ENCODE data around the gene PPFIBP2.

Gene PPFIBP2

GRCh38 chr11:7591987-7592386 lies 78.2 kb downstream of the PPFIBP2 start:
- TF ChIP-seq ISL1 (CRISPR knock-in tag; IDR thresholded peaks at IDR 0.05) (no peak), ZNF8 (CRISPR knock-in tag; IDR thresholded peaks at IDR 0.05) (no peak), TOX (CRISPR knock-in tag; IDR thresholded peaks at IDR 0.05; ENCODE audit: borderline replicate concordance) (no peak), ESRRG (CRISPR knock-in tag; IDR thresholded peaks at IDR 0.05) (no peak)
- TF ChIP-seq, protein P1, sequence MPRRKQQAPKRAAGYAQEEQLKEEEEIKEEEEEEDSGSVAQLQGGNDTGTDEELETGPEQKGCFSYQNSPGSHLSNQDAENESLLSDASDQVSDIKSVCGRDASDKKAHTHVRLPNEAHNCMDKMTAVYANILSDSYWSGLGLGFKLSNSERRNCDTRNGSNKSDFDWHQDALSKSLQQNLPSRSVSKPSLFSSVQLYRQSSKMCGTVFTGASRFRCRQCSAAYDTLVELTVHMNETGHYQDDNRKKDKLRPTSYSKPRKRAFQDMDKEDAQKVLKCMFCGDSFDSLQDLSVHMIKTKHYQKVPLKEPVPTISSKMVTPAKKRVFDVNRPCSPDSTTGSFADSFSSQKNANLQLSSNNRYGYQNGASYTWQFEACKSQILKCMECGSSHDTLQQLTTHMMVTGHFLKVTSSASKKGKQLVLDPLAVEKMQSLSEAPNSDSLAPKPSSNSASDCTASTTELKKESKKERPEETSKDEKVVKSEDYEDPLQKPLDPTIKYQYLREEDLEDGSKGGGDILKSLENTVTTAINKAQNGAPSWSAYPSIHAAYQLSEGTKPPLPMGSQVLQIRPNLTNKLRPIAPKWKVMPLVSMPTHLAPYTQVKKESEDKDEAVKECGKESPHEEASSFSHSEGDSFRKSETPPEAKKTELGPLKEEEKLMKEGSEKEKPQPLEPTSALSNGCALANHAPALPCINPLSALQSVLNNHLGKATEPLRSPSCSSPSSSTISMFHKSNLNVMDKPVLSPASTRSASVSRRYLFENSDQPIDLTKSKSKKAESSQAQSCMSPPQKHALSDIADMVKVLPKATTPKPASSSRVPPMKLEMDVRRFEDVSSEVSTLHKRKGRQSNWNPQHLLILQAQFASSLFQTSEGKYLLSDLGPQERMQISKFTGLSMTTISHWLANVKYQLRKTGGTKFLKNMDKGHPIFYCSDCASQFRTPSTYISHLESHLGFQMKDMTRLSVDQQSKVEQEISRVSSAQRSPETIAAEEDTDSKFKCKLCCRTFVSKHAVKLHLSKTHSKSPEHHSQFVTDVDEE (CRISPR knock-in tag; IDR thresholded peaks at IDR 0.05): no peak

DNA sequence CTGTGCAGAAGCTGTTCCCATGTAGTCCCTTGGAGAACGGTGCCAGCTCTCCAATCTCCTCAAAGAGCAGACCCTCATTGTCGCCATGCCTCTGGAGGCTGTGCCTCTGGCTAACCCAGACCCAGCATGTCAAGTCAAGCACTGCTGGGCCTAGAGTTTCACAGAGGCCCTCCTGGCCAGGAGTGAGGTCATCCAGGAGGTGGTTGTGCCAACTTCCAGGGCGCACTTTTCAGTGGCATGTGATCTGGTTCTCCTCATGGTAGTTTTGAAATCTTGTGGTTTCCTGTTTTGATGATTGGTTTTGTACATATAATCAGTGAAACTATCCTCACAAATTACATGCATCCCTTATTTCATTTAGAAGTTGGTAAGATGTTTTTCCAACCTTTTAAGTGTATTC lies 78.9 kb downstream of the PPFIBP2 start:
- ATAC-seq: peak; percentile 75
- no peak for TF ChIP-seq ARNTL (CRISPR knock-in tag; IDR thresholded peaks at IDR 0.05; ENCODE audit: borderline replicate concordance, low read depth)
- TF ChIP-seq ESRRG (CRISPR knock-in tag; IDR thresholded peaks at IDR 0.05): no peak
- no peak for TF ChIP-seq ZFP30 (CRISPR knock-in tag; IDR thresholded peaks at IDR 0.05)
- TF ChIP-seq GLIS3 (CRISPR knock-in tag; IDR thresholded peaks at IDR 0.05): no peak
- TF ChIP-seq ZNF70 (CRISPR knock-in tag; IDR thresholded peaks at IDR 0.05): no peak
- TF ChIP-seq, protein P2, sequence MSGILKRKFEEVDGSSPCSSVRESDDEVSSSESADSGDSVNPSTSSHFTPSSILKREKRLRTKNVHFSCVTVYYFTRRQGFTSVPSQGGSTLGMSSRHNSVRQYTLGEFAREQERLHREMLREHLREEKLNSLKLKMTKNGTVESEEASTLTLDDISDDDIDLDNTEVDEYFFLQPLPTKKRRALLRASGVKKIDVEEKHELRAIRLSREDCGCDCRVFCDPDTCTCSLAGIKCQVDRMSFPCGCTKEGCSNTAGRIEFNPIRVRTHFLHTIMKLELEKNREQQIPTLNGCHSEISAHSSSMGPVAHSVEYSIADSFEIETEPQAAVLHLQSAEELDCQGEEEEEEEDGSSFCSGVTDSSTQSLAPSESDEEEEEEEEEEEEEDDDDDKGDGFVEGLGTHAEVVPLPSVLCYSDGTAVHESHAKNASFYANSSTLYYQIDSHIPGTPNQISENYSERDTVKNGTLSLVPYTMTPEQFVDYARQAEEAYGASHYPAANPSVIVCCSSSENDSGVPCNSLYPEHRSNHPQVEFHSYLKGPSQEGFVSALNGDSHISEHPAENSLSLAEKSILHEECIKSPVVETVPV (CRISPR knock-in tag; IDR thresholded peaks at IDR 0.05): no peak
- no peak for TF ChIP-seq PATZ1 (CRISPR knock-in tag; IDR thresholded peaks at IDR 0.05; ENCODE audit: borderline replicate concordance)
- no peak for TF ChIP-seq ZNF565 (CRISPR knock-in tag; conservative IDR thresholded peaks at IDR 0.05; ENCODE audit: low read depth)
- no peak for TF ChIP-seq ZNF8 (CRISPR knock-in tag; IDR thresholded peaks at IDR 0.05)
- no peak for TF ChIP-seq OSR1 (CRISPR knock-in tag; IDR thresholded peaks at IDR 0.05)
- TF ChIP-seq, protein P1 (CRISPR knock-in tag; IDR thresholded peaks at IDR 0.05): no peak
- no peak for TF ChIP-seq POU6F1 (CRISPR knock-in tag; IDR thresholded peaks at IDR 0.05; ENCODE audit: borderline replicate concordance, low read depth)
- TF ChIP-seq PPARA (CRISPR knock-in tag; IDR thresholded peaks at IDR 0.05; ENCODE audit: borderline replicate concordance): no peak
- TF ChIP-seq TCF4 (CRISPR knock-in tag; IDR thresholded peaks at IDR 0.05; ENCODE audit: borderline replicate concordance): no peak
- no peak for TF ChIP-seq ZC3H10 (CRISPR knock-in tag; IDR thresholded peaks at IDR 0.05)
- no peak for TF ChIP-seq SNAI2 (CRISPR knock-in tag; IDR thresholded peaks at IDR 0.05)
- TF ChIP-seq CSDC2 (CRISPR knock-in tag; IDR thresholded peaks at IDR 0.05): no peak
- no peak for TF ChIP-seq RARB (CRISPR knock-in tag; IDR thresholded peaks at IDR 0.05)
- no peak for TF ChIP-seq TOX (CRISPR knock-in tag; IDR thresholded peaks at IDR 0.05; ENCODE audit: borderline replicate concordance)
- no peak for TF ChIP-seq CREB5 (CRISPR knock-in tag; IDR thresholded peaks at IDR 0.05; ENCODE audit: low read depth)

More at GRCh38 chr11:7591987-7592386, 78.2 kb downstream of the PPFIBP2 start:
- no peak for ATAC-seq

Data from SK-N-SH treated with all-trans-retinoic acid at 6 μM for 48 hours (cell line).